ENCODE measurements around the gene NFKBIL1.

GRCh38 chr6:31607317-31607716, 59.9 kb downstream of the NFKBIL1 start:
- TF ChIP-seq CTCF (IDR thresholded peaks at IDR 0.05) (no peak), POLR2A (IDR thresholded peaks at IDR 0.05) (no peak)
